Activated T-cell treated with anti-CD3 and anti-CD28 coated beads for 48 hours (primary cell): ENCODE measurements around the gene EIF3A.
"Not testable (repeated sequence)": the region's sequence is repeated elsewhere in the genome, so short reads cannot be mapped to it uniquely, and the experiment has no call there.

Experiments used
- DNase-seq: peaks from one replicate; pipeline ENCODE4 v3.0.0-alpha.2; 2020; ENCODE audit warnings: low read depth

EIF3A gene

DNA sequence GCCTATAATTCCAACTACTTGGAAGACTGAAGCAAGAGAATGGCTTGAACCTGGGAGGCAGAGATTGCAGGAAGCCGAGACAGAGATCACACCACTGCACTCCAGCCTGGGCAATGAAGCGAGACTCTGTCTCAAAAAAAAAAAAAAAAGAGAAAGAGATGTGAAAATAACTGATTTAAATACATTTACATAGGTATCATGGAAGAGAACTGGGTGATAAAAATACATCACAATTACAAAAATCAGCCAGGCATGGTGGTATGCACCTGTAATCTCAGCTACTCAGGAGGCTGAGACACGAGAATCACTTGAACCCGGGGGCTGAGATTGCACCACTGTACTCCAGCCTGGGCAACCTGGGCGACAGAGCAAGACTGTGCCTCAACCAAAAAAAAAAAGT lies 31.3 kb downstream of the EIF3A start:
- DNase-seq = no peak

DNA sequence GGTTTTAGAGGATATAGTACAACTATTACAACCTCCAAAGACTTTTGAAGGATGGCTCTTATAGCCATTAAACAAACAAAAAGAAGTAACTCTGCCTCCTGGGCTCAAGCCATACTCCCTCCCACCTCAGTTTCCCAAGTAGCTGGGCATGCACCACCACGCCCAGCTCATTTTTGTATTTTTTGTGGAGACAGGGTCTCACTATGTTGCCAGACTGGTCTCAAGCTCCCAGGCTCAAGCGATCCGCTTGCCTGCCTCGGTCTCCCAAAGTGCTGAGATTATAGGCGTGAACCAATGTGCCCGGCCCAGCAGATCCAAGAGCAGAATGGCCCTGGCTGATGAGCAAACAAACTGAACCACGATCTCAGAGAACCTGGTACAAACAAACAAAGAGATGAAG lies 35.1 kb downstream of the EIF3A start:
- DNase-seq = no peak

DNA sequence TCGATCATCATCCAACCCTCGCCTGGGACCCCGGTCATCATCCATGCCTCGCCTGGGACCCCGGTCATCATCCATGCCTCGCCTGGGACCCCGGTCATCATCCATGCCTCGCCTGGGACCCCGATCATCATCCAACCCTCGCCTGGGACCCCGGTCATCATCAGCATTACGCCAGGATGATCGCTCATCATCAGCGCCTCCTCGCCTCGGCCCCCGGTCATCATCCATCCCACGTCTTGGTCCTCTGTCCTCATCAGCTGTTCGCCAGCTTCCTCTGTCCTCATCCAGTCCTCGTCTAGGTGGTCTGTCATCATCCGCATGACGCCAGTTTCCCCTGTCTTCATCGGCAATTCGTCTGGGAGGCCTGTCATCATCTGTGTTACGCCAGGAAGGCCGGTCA lies 38.4 kb downstream of the EIF3A start:
- no peak for DNase-seq

DNA sequence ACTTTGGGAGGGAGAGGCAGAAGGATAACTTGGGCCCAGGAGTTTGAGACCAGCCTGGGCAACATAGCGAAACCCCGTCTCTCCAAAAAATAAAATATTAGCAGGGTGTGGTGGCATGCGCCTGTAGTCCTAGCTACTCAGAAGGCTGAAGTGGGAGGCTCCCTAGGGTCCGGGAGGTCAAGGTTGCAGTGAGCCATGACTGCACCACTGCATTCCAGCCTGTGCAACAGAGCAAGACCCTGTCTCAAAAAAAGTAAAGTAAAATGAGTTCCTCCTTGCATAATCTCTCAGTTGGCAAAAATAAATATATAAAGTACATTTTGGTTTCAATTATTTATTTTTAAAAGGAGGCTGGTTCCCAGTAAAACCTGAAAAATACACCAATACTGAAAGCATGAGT lies 39.3 kb downstream of the EIF3A start:
- DNase-seq = no peak

DNA sequence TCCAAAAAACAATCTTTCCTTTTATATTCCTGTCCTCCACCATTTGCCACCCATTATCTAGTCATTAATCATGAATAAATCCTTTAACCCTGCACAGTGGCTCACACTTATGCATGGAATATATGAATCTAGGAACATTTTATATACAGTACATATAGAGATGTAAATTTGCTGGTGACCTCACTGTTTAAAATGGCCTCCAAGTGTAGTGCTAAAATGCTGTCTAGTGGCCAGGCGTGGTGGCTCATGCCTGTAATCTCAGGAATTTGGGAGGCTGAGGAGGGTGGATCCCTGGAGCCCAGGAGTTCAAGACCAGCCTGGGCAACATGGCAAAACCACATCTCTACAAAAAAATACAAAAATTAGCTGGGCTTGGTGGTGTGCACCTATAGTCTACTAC lies 41.5 kb downstream of the EIF3A start:
- no peak for DNase-seq

DNA sequence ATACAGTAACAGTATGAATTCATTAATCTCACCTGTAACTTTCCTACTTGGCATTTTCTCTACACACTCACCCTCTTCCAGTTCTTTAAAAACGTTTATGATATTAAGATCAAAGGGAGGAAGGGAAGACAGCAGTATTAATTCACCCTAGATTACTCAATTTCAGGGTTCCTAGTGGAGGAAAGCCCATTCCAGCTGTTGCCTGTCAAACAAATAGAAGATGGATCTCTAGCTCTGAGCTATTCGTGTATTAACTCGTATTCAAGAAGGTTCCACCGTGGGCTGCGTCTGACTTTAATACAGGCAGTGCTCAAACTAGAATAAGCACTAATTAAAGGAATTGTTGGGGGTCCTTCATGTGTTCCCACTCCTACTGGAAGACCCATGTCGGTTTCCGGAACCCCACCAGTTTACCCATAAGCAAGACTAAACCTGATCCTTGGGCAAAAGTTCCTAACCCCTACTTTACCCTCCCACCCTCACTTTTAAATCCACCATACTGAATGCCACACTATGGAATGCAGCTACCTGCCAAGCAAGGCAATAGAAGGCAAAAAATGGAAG lies 49.0 kb downstream of the EIF3A start:
- DNase-seq = no peak

DNA sequence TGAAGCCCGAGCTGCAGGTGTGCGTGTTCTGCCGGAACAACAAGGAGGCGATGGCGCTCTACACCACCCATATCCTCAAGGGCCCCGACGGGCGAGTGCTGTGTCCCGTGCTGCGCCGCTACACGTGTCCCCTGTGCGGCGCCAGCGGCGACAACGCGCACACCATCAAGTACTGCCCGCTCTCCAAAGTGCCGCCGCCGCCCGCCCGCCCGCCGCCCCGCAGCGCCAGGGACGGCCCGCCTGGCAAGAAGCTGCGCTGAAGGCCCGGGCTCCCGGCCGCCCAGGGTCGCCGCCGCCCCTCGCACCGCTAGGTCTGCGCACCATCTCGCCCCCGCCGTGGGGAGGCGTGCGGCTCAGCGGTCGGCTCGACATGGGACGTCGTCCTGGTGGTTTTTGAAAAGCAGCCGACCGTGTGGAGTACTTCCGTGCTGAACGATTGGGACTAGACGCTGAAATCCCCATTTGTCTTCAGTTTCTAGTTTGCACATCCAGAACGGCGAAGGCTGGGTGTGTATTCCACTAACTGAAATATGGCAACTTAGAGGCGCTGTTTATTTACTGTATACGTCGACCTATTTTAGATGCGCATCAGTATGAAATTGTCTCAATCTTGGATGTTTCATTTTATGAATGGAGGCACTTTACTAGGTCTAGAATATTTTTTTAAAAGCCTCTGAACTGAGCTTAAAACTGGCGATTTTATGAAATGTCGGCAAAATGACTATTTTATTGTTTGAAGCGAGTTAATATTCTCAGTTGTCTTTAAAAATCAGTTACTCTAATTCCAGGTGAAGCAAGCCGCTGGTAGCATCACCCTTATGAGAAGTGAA lies 50.0 kb downstream of the EIF3A start:
- DNase-seq = peak; percentile 59

DNA sequence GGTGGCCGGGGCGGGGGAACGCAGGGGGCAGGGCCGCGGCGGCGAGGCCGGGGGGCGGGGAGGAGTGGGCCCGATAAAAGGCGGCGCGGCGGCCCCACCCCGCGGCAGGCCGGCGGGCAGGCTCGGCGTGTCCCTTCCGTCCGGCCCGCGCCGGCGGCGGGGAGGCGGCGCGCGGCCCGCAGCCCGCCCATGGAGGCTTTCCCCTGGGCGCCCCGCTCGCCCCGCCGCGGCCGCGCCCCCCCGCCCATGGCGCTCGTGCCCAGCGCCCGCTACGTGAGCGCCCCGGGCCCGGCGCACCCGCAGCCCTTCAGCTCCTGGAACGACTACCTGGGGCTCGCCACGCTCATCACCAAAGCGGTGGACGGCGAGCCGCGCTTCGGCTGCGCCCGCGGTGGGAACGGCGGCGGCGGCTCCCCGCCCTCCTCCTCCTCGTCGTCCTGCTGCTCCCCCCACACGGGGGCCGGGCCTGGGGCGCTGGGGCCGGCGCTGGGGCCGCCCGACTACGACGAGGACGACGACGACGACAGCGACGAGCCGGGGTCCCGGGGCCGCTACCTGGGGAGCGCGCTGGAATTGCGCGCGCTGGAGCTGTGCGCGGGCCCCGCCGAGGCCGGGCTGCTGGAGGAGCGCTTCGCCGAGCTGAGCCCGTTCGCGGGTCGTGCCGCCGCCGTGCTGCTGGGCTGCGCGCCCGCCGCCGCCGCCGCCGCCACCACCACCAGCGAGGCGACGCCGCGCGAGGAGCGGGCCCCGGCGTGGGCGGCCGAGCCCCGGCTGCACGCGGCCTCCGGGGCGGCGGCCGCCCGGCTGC lies 50.8 kb downstream of the EIF3A start, which contains the start of gene NANOS1:
Gene NANOS1, plus strand, starts transcription at position 102 of the 808 bp plus-strand sequence. Its CDS starts 88 bp downstream, at position 190.
- no peak for DNase-seq

DNA sequence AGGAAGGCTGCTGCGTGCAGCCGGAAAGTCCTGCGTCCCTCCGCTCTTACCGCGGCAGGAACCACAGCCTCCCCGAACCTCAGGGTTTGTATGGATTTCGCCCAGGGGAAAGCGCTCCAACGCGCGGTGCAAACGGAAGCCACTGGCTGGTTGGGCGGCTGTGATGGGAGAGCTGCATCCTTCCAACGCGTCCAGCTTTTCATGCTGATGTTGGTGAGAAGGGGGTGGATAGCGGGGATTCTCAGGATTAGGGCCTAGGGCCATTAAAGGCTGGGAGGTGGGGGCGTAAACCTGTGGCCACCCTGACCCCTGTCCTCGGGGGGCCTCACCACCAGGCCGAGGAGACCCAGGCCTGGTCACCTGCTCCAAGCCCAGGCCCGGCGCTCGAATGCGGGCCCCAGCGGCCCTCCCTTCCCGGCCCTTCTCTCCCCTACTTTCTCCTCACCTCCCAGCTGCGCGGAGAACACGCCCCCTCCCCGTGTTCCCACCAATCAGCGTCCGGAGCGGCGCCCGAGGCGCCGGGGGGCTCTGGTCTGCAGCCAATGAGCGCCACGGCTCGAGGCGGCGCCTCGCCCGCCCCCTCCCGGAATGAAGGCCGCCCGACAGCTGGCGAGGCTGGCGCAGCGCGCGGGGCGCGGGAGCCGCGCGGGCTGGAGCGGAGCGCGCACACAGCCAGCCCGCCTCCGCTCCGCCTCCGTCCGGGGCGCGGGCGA lies 51.6 kb downstream of the EIF3A start:
- peak; percentile 78 for DNase-seq

DNA sequence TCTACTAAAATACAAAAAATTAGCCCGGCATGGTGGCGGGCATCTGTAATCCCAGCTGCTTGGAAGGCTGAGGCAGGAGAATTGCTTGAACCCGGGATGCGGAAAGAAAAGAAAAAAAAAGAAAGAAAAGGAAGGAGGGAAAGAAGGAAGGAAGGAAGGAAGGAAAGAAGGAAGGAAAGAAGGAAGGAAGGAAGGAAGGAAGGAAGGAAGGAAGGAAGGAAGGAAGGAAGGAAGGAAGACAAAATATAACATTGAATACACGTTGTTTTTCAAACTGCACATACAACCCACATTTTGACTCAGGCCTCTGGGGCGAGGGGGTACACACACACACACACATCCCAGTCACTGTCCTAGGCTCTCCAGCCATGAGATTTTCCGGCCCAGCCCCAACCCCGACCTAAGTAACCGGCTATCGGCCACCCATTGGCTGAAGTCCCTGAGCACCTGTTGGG lies 52.1 kb downstream of the EIF3A start:
- not testable (repeated sequence) for DNase-seq

DNA sequence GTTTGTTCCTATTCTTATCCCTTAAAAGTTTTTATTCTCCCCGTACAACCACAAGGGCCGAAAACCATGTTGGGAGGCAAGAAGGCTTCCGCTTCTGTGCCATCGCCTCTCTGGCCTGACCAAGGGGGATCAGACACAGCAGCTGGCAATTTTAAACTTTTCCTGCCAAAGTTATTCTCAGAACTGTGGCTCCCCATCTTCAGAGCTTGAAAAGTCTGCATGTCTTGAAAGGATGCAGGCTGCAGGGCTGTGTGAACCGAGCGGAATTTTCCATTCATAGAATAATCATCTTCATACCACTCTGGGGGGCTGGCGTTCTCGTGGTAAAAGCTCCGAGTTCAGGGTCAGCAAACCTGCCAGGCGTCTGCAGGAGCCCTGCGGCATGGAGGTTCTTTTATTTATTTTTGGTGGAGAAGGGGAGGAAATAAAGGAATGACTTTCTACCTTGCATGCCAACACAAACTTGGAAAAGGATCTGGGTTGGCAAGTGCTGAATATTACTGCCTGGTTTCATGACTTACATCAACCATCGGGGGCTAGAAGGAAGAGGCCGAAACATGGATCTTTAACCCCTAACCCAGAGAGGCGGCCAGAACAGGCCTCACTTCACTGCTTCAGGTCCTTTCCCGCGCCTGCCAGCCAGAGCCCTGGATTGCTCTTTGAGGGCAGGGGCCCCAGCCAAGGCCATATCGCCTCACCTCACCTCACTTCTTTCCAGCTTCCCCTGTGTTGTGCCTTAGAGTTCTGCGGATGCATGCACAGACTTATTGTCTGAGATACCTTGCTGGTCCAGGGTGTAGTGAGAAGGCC lies 54.1 kb downstream of the EIF3A start:
- DNase-seq = no peak

DNA sequence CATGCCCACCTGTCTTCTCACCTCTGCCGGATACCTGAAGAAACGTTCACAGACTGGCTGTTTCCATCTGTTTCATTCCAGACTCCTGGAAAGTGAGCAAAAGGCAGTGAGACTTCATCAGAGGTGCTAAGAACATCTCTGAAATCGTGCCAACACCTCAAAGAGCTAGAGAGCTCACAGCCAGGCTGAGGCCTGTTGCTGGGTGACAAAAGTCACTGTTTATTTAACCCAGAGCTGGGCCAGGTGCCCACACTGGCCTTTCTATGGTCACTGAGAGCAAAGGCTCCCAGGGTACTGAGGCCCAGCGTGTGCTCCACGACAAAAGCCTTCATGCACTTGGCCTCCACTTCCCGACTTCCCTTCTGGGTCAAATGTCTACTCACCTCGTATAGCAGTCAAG lies 54.8 kb downstream of the EIF3A start:
- no peak for DNase-seq

DNA sequence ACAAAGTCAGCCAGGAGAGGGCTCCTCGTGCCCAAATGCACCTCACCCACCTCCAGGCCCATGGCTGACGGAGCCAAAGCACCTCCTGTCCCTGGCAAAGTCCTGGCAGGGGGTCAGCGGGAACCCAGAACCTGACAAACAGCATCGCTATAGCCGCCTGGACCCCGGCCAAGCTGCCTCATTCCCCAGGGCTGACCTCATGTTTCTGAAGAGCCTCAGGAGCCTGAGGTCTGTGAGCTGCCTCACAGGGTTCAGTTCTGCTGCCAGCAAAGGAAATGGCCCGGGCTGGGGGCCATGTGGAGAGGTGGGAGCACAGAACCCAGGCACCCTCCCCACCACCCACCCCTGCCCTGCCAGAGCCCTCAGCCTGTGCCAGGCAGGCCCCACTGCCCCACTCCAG lies 55.3 kb downstream of the EIF3A start:
- DNase-seq = no peak

DNA sequence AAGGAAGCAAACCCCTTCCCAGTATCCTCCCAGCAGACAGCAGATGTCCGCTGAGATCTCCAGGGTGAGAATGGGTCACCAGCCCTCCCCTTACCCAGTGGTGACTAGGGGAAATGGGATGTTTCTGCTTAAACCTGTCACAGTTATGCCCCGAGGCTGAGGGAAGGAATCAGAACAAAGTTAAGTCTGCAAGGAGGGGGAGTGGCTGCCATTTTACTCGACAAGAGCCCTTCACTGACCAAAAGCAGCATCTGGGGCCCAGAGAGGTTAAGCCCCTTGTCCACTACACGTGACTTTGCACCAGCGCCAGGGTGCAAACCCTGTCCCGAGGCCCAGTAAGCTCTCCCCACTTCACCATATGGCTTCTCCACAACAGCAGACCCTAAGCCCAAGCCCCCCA lies 55.7 kb downstream of the EIF3A start:
- DNase-seq = no peak

DNA sequence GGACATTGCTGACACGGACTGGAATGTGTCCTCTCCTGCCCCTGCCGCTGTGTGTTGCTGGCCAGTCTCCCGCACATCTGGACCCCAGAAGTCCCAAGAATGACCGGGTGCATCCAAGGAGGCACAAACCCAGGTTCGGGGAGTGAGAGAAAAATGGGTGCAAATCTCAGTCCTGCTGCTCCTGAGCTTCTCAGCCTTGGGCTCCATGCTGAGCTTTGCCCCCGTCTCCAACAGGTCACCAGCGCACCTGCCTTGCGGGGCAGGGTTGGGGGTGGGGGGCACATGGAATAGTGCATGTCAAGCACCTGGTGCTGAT lies 57.1 kb downstream of the EIF3A start:
- DNase-seq = no peak

DNA sequence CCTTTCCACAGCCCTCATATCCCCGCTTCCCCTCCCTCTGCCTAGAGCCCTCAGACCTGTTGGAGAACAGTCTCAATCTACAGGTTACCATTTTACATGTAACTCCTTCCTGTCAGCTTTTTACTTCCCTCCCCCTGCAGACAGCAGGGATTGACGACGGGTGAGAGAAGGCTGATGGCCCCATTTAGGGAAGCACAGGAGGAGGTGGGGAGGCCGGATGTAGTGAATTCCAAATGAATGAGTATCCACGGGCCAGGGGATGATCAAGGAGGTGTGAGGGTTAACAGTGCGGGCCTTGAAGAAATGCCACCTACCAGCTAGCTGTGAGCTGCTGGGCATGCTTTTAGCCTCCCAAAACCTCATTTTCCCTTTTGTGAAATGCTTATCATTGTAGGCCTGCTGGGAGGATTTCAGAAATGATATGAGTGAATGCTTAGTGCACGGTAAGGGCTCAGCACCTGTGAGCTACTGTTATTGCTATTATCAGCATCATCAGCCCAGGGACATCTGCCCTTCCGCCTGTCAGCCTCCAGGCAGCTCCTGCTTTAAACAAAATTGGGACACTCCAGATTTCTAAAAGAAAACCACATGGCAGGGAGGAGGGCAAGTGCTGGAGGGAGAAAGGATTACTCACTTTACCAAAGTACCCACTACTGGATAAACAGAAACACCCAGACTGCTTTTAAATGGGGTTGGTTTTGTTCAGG lies 57.6 kb downstream of the EIF3A start:
- no peak for DNase-seq

DNA sequence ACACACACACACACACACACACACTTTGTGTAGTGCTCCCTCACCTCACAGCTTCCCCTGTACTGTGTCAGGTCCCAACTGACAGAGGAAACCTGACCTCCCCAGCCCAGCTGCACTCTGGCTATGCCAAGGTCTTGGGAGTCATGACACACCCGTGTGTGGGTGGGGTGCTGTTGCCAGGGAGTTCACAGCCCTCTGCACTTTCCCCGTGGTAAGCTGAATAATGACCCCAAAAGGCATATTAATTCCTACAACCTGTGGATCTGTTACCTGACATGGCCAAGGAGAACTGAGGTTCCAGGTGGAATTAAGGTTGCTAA lies 60.0 kb downstream of the EIF3A start:
- peak; percentile 33 for DNase-seq

DNA sequence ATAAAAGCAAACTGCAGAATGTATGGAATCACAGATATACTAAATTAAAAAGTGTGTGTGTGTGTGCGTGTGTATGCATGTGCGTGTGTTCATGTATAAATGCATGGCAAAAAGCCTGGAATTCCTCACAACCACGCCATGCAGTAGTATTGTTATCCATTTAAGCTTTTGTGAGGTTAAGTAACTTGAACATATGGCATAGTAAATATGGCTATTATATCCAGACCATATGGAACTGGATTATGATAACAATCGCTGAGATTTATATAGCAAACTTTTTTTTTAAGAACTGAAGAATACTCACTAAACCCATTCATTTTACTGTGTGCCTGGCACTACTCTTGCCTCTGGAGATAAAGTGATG lies 73.4 kb downstream of the EIF3A start:
- no peak for DNase-seq

DNA sequence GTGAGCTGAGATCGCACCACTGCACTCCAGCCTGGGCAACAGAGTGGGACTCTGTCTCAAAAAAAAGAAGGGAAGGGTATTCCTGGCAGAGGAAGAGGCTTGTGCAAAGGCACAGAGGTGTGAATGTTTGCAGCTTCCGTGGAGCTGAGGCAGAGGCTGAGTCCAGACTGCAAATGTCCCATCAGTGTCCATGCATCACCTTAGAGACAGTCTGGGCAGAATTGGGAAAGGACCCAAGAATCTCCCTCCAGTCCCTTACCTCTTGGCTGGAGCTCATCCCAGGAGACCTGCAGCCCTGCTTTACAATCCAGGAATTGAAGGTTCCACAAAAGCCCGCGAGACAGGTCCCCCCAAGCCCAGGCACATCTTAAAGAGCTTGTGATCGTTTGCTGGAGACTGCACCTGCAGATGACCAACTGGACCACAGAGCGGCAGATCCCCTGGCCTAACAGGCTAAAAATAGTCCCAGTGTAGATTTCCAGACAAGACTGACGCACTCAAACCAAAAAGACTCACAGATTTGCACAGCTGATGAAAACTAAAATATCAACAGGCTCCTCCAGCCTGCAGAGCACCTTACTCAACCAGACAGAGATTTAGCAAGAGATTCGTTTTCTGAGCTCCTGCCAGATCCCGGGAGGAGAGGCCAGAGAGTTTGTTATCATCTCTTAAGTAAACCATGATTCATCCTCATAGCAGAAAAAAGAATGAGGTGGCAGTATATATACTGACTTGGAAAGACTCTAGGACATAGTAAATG lies 74.0 kb downstream of the EIF3A start:
- no peak for DNase-seq

DNA sequence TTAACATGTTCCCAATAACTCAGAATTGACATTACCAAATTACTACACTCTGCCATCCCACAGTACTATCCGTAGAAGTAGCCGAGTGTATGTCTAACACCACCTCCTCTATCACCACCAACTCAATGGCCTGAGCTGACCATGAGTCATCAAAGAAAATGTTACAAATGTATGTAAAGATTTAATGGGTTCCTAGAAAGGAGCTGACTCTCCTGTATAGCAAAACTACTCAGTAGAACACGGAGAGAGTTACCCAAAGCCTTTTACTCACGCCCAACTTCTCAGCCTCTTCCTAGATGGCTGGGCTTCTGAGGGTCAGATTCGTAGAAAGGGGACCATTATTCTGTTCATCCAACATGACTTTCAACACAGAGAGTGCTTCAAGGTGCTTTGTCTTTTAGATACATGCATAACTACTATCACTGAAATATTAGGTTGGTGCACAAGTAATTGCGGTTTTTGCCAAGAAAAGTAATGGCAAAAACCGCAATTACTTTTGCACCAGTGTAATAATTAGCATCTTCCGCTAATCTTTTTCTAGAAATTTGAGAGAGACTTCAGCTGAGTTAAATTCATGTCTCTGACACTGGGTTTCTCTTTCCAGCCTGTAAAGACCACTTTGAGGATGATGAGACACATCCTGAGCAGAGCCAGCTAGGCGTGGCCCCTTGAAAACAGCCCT lies 75.1 kb downstream of the EIF3A start:
- no peak for DNase-seq
